Natural killer cell treated with Interleukin-12 subunit alpha and Interleukin-12 subunit beta and Interleukin-15 and Interleukin-18, amount 100 ng/mL, for 72 hours (primary cell): ENCODE measurements around the gene KCNG1. TPM values are rescaled to one million over a fixed set of nuclear protein-coding genes. Genes with fewer than 3 reads are reported as not detected.
A peak's percentile ranks its signal among the peaks of the same experiment; 100 is the strongest.

Experiments used
- ATAC-seq, 2 donors: fragments of 150-1000 bp; cut with Tn5 transposase in 1 of 2; sonication (Bioruptor Pico), chemical (Tn5 transposase) in 1 of 2; 2 replicates each; pipeline ENCODE4 v1.10.0; 2021
- DNase-seq: peaks from one replicate; pipeline ENCODE4 v3.0.0; 2022; ENCODE audit warnings: low spot score
- H3K27ac Mint-ChIP-seq, 2 donors: 1 replicate in 1 of 2; 2 replicates in 1 of 2; pipeline ENCODE4 v1.8.0; 2022; ENCODE audit warnings: mixed read lengths in 2 of 2, mild to moderate bottlenecking in 1 of 2, moderate library complexity in 1 of 2
- H3K27me3 Mint-ChIP-seq, 2 donors: 1 replicate in 1 of 2; 2 replicates in 1 of 2; pipeline ENCODE4 v1.8.0; 2022; ENCODE audit warnings: mixed read lengths in 2 of 2
- H3K36me3 Mint-ChIP-seq: one replicate; pipeline ENCODE4 v1.8.0; 2022; ENCODE audit warnings: mixed read lengths
- H3K4me1 Mint-ChIP-seq, 2 donors: 1 replicate in 1 of 2; 2 replicates in 1 of 2; pipeline ENCODE4 v1.8.0; 2022; ENCODE audit warnings: low read depth in 2 of 2, mixed read lengths in 2 of 2, mild to moderate bottlenecking in 1 of 2
- H3K4me3 Mint-ChIP-seq: one replicate; pipeline ENCODE4 v1.8.0; 2022; ENCODE audit warnings: mixed read lengths
- H3K9me3 Mint-ChIP-seq: 2 replicates; pipeline ENCODE4 v1.8.0; 2022; ENCODE audit warnings: mixed read lengths
- total RNA-seq, 2 donors: library from RNA; stranded (reverse); gene quantifications; one replicate each; pipeline ENCODE4 v1.2.3, GENCODE V29; 2022

The KCNG1 gene, protein sequence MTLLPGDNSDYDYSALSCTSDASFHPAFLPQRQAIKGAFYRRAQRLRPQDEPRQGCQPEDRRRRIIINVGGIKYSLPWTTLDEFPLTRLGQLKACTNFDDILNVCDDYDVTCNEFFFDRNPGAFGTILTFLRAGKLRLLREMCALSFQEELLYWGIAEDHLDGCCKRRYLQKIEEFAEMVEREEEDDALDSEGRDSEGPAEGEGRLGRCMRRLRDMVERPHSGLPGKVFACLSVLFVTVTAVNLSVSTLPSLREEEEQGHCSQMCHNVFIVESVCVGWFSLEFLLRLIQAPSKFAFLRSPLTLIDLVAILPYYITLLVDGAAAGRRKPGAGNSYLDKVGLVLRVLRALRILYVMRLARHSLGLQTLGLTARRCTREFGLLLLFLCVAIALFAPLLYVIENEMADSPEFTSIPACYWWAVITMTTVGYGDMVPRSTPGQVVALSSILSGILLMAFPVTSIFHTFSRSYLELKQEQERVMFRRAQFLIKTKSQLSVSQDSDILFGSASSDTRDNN
- total RNA-seq, result not detected

GRCh38 chr20:51022803-51023616 is at the start of gene KCNG1:
TSS of gene KCNG1 (minus strand) at chr20:51023107. CDS start at chr20:51010338, 12,769 bp downstream.
- Mint-ChIP-seq H3K36me3 (no peaks in the 10 kb centered on the region), H3K9me3 (no peaks in the 10 kb centered on the region), H3K27ac (no peak within 1 kb of the TSS), H3K27me3 (peaks cover 47 to 51% of the 10 kb centered on the region in 2 donors), H3K4me1 (peaks cover 7 to 15% of the 10 kb centered on the region in 2 donors), H3K4me3 (peak within 1 kb of the TSS; percentile 70)
- ATAC-seq (peak; percentile 88 to 91), DNase-seq (peak; percentile 62)

- no peaks in the 10 kb centered on the region for H3K36me3 Mint-ChIP-seq
- no peak for DNase-seq
- H3K27ac Mint-ChIP-seq, result no peak overlapping the region
- H3K27me3 Mint-ChIP-seq, result peaks cover 41 to 55% of the 10 kb centered on the region in 2 donors
- H3K9me3 Mint-ChIP-seq, result peaks cover 2% of the 10 kb centered on the region
- H3K4me1 Mint-ChIP-seq, result no peaks in the 10 kb centered on the region
- H3K4me3 Mint-ChIP-seq, result no peak overlapping the region
- no peak for ATAC-seq
Measured at GRCh38 chr20:51070621-51071020, 47.7 kb upstream of the KCNG1 start.

GRCh38 chr20:51067792-51068191 is 44.9 kb upstream of the KCNG1 start:
- ATAC-seq (no peak), DNase-seq (no peak)
- Mint-ChIP-seq H3K27me3 (peaks cover 39 to 55% of the 10 kb centered on the region in 2 donors), H3K27ac (no peak overlapping the region), H3K36me3 (no peaks in the 10 kb centered on the region), H3K9me3 (peaks cover 3% of the 10 kb centered on the region), H3K4me1 (peaks cover under 1 to 4% of the 10 kb centered on the region in 2 donors), H3K4me3 (no peak overlapping the region)

GRCh38 chr20:51065615-51066014 is 42.7 kb upstream of the KCNG1 start:
- no peak for DNase-seq
- Mint-ChIP-seq H3K27ac (no peak overlapping the region), H3K27me3 (peaks cover 29 to 55% of the 10 kb centered on the region in 2 donors), H3K4me3 (no peak overlapping the region), H3K36me3 (peaks cover 4% of the 10 kb centered on the region), H3K4me1 (peaks cover 14 to 17% of the 10 kb centered on the region in 2 donors), H3K9me3 (peaks cover 3% of the 10 kb centered on the region)
- no peak for ATAC-seq

DNA sequence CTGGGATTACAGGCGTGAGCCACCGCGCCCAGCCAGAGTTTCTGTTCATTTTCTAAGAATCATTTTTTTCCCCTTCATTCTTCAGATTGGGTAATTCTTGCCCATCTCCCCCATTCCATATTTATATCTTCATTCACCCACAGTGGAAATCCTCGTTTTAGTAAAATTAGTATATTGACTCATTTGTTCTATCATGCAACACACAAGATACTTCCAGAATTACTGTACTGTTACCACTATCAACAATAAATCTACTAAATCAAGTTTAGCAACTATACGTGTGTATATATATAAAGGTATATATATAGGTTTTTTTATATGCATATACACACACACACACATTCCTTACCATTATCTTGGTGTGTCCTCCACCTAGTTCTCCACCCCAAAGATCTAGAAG is 41.2 kb upstream of the KCNG1 start:
- DNase-seq (no peak), ATAC-seq (no peak)
- Mint-ChIP-seq H3K36me3 (peaks cover 4% of the 10 kb centered on the region), H3K4me3 (peak overlapping the region; percentile 43), H3K27me3 (peaks cover 35 to 63% of the 10 kb centered on the region in 2 donors), H3K9me3 (peaks cover 3% of the 10 kb centered on the region), H3K27ac (peak overlapping the region in 1 of 2 donors; percentile 24), H3K4me1 (peaks cover 16 to 17% of the 10 kb centered on the region in 2 donors)

- Mint-ChIP-seq H3K27me3 (peaks cover 38 to 59% of the 10 kb centered on the region in 2 donors), H3K9me3 (peaks cover 3% of the 10 kb centered on the region), H3K4me1 (peaks cover 16 to 17% of the 10 kb centered on the region in 2 donors), H3K36me3 (peaks cover 4% of the 10 kb centered on the region), H3K27ac (peak overlapping the region; percentile 44 to 80), H3K4me3 (peak overlapping the region; percentile 53)
- ATAC-seq, result peak; percentile 81 to 86
- peak; percentile 68 for DNase-seq
Measured at GRCh38 chr20:51062065-51062464, 39.2 kb upstream of the KCNG1 start.

GRCh38 chr20:51061418-51062045 is 38.6 kb upstream of the KCNG1 start:
- H3K9me3 Mint-ChIP-seq, result peaks cover 3% of the 10 kb centered on the region
- ATAC-seq, result no peak
- H3K4me1 Mint-ChIP-seq, result peaks cover 16 to 17% of the 10 kb centered on the region in 2 donors
- DNase-seq, result no peak
- peak overlapping the region; percentile 44 to 80 for H3K27ac Mint-ChIP-seq
- peaks cover 4% of the 10 kb centered on the region for H3K36me3 Mint-ChIP-seq
- peak overlapping the region; percentile 53 for H3K4me3 Mint-ChIP-seq
- peaks cover 39 to 59% of the 10 kb centered on the region in 2 donors for H3K27me3 Mint-ChIP-seq

GRCh38 chr20:51060301-51060700 is 37.4 kb upstream of the KCNG1 start:
- no peaks in the 10 kb centered on the region for H3K9me3 Mint-ChIP-seq
- H3K27me3 Mint-ChIP-seq, result peaks cover 37 to 60% of the 10 kb centered on the region in 2 donors
- peaks cover 16 to 17% of the 10 kb centered on the region in 2 donors for H3K4me1 Mint-ChIP-seq
- DNase-seq, result no peak
- ATAC-seq, result no peak
- H3K4me3 Mint-ChIP-seq, result no peak overlapping the region
- H3K36me3 Mint-ChIP-seq, result peaks cover 4% of the 10 kb centered on the region
- H3K27ac Mint-ChIP-seq, result no peak overlapping the region

GRCh38 chr20:51059862-51060261 is 37.0 kb upstream of the KCNG1 start:
- peaks cover 4% of the 10 kb centered on the region for H3K36me3 Mint-ChIP-seq
- no peak overlapping the region for H3K4me3 Mint-ChIP-seq
- ATAC-seq (no peak), DNase-seq (no peak)
- H3K27ac Mint-ChIP-seq, result no peak overlapping the region
- H3K4me1 Mint-ChIP-seq, result peaks cover 16 to 17% of the 10 kb centered on the region in 2 donors
- peaks cover 41 to 62% of the 10 kb centered on the region in 2 donors for H3K27me3 Mint-ChIP-seq
- H3K9me3 Mint-ChIP-seq, result no peaks in the 10 kb centered on the region

- ATAC-seq (no peak), DNase-seq (no peak)
- Mint-ChIP-seq H3K36me3 (peaks cover 4% of the 10 kb centered on the region), H3K27ac (no peak overlapping the region), H3K4me1 (peaks cover 13 to 17% of the 10 kb centered on the region in 2 donors), H3K4me3 (no peak overlapping the region), H3K27me3 (peaks cover 46 to 69% of the 10 kb centered on the region in 2 donors), H3K9me3 (no peaks in the 10 kb centered on the region)
Measured at GRCh38 chr20:51058017-51058416, 35.1 kb upstream of the KCNG1 start.

- Mint-ChIP-seq H3K27ac (no peak overlapping the region), H3K4me3 (no peak overlapping the region), H3K9me3 (no peaks in the 10 kb centered on the region), H3K27me3 (peaks cover 56 to 74% of the 10 kb centered on the region in 2 donors), H3K4me1 (no peaks in the 10 kb centered on the region), H3K36me3 (no peaks in the 10 kb centered on the region)
- DNase-seq (no peak), ATAC-seq (no peak)
Measured at GRCh38 chr20:51054233-51054632, 31.3 kb upstream of the KCNG1 start.

DNA sequence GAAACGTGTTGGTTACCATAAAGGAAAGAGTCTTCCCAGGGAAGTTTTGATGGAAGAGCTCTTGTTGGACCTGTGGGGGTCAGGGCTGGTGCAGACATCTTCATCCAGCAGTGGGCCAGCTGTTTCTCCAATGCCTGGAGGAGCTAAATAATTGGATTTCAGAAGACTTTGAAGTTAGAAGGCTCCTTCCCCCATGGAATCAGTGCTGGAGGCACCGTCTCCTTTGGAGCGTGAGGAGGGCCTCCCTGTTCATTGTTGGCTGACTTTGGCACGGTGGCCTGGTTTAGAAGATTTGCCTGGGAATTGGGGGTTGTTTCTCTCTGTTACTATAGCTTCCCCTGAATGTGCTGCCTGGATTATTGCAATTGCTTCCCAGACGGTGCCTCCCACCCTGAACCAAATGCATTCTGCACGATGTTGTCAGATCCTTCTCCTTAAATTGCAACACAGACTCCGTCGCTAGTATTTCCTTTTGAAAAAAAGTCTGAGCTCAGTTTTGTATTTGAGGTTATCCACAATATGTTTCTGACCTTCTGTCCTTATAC is 27.7 kb upstream of the KCNG1 start:
- Mint-ChIP-seq H3K4me3 (no peak overlapping the region), H3K36me3 (no peaks in the 10 kb centered on the region), H3K27ac (no peak overlapping the region), H3K27me3 (peaks cover 42 to 75% of the 10 kb centered on the region in 2 donors), H3K9me3 (no peaks in the 10 kb centered on the region), H3K4me1 (no peaks in the 10 kb centered on the region)
- ATAC-seq (no peak), DNase-seq (no peak)
